ENCODE results near the gene GTF2F1.
"Not testable (repeated sequence)": the region's sequence is repeated elsewhere in the genome, so short reads cannot be mapped to it uniquely, and the experiment has no call there.

Gene GTF2F1

GRCh38 chr19:6402058-6402457, 9.1 kb upstream of the GTF2F1 start:
- DNase-seq (ENCODE audit: extremely low spot score), result no peak
- ChIA-PET POLR2A (interaction anchor here (2.3 kb wide), 1 partner anchor 9 kb away, joined by 8 read pairs; the partner anchor contains the start of gene GTF2F1), CTCF (no interaction called here)
- TF ChIP-seq FOXK2 (IDR thresholded peaks at IDR 0.05) (no peak), FOXA1 (IDR thresholded peaks at IDR 0.05) (no peak), TARDBP (IDR thresholded peaks at IDR 0.05) (no peak), SUZ12 (IDR thresholded peaks at IDR 0.05) (no peak), ELF4 (IDR thresholded peaks at IDR 0.05) (no peak), FOXM1 (IDR thresholded peaks at IDR 0.05; ENCODE audit: borderline replicate concordance) (no peak)

DNA sequence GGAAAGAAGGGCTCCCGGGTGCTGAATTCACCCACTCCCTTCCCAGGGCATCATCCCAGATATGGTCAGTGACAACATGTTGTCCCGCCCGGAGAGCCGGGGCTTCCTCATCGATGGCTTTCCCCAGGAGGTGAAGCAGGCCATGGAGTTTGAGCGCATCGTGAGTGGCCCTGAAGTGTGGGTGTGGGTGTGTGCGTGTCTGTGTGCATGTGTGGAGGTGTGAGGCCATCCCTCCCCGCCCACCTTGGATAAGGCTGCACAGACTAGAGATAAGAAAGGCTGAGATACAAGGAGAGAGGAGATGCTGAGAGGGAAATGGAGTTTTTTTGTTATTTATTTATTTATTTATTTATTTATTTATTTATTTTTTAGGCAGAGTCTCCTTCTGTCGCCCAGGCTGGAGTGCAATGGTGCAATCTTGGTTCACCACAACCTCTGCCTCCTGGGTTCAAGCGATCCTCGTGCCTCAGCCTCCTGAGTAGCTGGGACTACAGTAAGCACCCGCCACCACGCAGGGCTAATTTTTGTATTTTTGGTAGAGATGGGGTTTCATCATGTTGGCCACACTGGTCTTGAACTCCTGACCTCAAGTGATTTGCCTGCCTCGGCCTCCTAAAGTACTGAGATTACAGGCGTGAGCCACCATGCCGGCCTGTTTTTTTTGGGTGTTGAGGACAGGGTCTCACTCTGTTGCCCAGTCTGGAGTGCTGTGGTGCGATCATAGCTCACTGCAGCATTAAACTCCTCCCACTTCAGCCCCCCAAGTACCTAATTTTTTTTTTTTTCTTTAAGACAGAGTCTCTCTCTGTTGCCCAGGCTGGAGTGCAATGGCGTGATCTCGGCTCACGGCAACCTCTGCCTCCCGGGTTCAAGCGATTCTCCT, 7.3 kb upstream of the GTF2F1 start:
- POLR2A ChIA-PET, result interaction anchor here (1.3 kb wide), 1 partner anchor 39 kb away, joined by 3 read pairs; the partner anchor contains the start of gene CLPP
- CTCF ChIA-PET; DNase-seq (ENCODE audit: extremely low spot score): not testable (repeated sequence)

- no peak for DNase-seq (ENCODE audit: extremely low spot score)
- CTCF ChIA-PET, result no interaction called here
- POLR2A ChIA-PET, result no interaction called here
- TF ChIP-seq HDGF (IDR thresholded peaks at IDR 0.05; ENCODE audit: borderline replicate concordance), result no peak
- no peak for TF ChIP-seq LEF1 (IDR thresholded peaks at IDR 0.05; ENCODE audit: borderline replicate concordance)
- TF ChIP-seq BHLHE40 (IDR thresholded peaks at IDR 0.05; ENCODE audit: borderline replicate concordance), result no peak
- TF ChIP-seq SUZ12 (IDR thresholded peaks at IDR 0.05), result no peak
- no peak for TF ChIP-seq FOXK2 (IDR thresholded peaks at IDR 0.05)
- no peak for TF ChIP-seq ARNT (IDR thresholded peaks at IDR 0.05)
- no peak for TF ChIP-seq NFRKB (IDR thresholded peaks at IDR 0.05)
- TF ChIP-seq CTBP1 (IDR thresholded peaks at IDR 0.05; ENCODE audit: borderline replicate concordance), result no peak
- TF ChIP-seq SP1 (IDR thresholded peaks at IDR 0.05), result no peak
- no peak for TF ChIP-seq TARDBP (IDR thresholded peaks at IDR 0.05)
- TF ChIP-seq, protein P1, sequence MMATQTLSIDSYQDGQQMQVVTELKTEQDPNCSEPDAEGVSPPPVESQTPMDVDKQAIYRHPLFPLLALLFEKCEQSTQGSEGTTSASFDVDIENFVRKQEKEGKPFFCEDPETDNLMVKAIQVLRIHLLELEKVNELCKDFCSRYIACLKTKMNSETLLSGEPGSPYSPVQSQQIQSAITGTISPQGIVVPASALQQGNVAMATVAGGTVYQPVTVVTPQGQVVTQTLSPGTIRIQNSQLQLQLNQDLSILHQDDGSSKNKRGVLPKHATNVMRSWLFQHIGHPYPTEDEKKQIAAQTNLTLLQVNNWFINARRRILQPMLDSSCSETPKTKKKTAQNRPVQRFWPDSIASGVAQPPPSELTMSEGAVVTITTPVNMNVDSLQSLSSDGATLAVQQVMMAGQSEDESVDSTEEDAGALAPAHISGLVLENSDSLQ (IDR thresholded peaks at IDR 0.05), result no peak
- TF ChIP-seq FOXA1 (IDR thresholded peaks at IDR 0.05), result no peak
- TF ChIP-seq FOXM1 (IDR thresholded peaks at IDR 0.05; ENCODE audit: borderline replicate concordance), result no peak
These were observed 3.3 kb upstream of the GTF2F1 start for GRCh38 chr19:6396305-6396704.

DNA sequence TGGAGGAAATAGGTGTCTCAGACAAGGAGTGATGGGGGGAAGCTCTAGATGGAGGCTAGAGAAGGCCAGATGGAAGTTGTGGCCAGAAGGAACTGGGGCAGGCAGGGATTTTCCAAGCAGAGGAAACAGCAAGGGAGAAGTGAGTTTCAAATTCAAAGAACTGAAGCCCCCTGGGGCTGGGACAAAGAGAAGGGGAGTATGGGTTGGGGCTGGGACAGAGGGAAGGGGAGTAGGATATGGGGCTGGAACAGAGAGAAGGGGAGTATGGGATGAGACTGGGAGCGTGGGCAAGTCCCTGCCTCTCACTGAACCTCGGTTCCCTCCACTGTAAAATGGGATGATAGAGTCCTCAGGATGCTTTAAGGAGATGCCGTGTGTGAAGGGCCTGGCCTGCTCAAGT, 1.9 kb upstream of the GTF2F1 start:
- DNase-seq (ENCODE audit: extremely low spot score), result no peak
- ChIA-PET CTCF (no interaction called here), POLR2A (interaction anchor here (3.2 kb wide), 1 partner anchor 21 kb away, joined by 20 read pairs; the partner anchor contains the start of gene ALKBH7)
- TF ChIP-seq FOXA1 (IDR thresholded peaks at IDR 0.05) (no peak), ARNT (IDR thresholded peaks at IDR 0.05) (no peak), NFRKB (IDR thresholded peaks at IDR 0.05) (no peak), ELF4 (IDR thresholded peaks at IDR 0.05) (no peak), SUZ12 (IDR thresholded peaks at IDR 0.05) (no peak), FOXK2 (IDR thresholded peaks at IDR 0.05) (no peak), TARDBP (IDR thresholded peaks at IDR 0.05) (no peak), L3MBTL2 (conservative IDR thresholded peaks at IDR 0.05) (no peak), HDGF (IDR thresholded peaks at IDR 0.05; ENCODE audit: borderline replicate concordance) (no peak), FOXM1 (IDR thresholded peaks at IDR 0.05; ENCODE audit: borderline replicate concordance) (no peak), CTBP1 (IDR thresholded peaks at IDR 0.05; ENCODE audit: borderline replicate concordance) (no peak), ZNF384 (IDR thresholded peaks at IDR 0.05) (no peak), BHLHE40 (IDR thresholded peaks at IDR 0.05; ENCODE audit: borderline replicate concordance) (no peak), LEF1 (IDR thresholded peaks at IDR 0.05; ENCODE audit: borderline replicate concordance) (no peak), SP1 (IDR thresholded peaks at IDR 0.05) (no peak)
- TF ChIP-seq, protein P1 (IDR thresholded peaks at IDR 0.05), result no peak

GRCh38 chr19:6393983-6394412, 1.0 kb upstream of the GTF2F1 start:
- ChIA-PET POLR2A (interaction anchor here (0.8 to 3.2 kb wide), 9 partner anchors 9 to 65 kb away, joined by 3 to 20 read pairs (median 4); partner anchors contain the start of genes ALKBH7, KHSRP and SLC25A23), CTCF (no interaction called here)
- DNase-seq (ENCODE audit: extremely low spot score), result no peak
- TF ChIP-seq LEF1 (IDR thresholded peaks at IDR 0.05; ENCODE audit: borderline replicate concordance) (no peak), BHLHE40 (IDR thresholded peaks at IDR 0.05; ENCODE audit: borderline replicate concordance) (no peak), ZNF384 (IDR thresholded peaks at IDR 0.05) (no peak), L3MBTL2 (conservative IDR thresholded peaks at IDR 0.05) (0 out of 2 replicates have a peak, but pooled peaks have one; percentile 15), FOXM1 (IDR thresholded peaks at IDR 0.05; ENCODE audit: borderline replicate concordance) (no peak), SP1 (IDR thresholded peaks at IDR 0.05) (no peak)
- TF ChIP-seq, protein P1 (IDR thresholded peaks at IDR 0.05), result no peak

Data from HEK293T (cell line).